Uterus (tissue), 4 donors: ENCODE data around the gene DDC. TPM values are rescaled to one million over a fixed set of nuclear protein-coding genes. Genes with fewer than 3 reads are reported as not detected.

Experiments
- DNase-seq, 2 donors: peaks; one replicate each; pipeline ENCODE4 v3.0.0-alpha.2; 2019 to 2020
- H3K27ac ChIP-seq, 2 donors: fragments of 200-600 bp; sonication (generic); 1 replicate in 1 of 2; 2 replicates in 1 of 2; pipeline ENCODE4 v1.5.1; 2016 to 2018
- H3K27me3 ChIP-seq, 2 donors: fragments of 200-600 bp; sonication (generic); one replicate each; pipeline ENCODE4 v1.5.1; 2018 to 2019; ENCODE audit warnings: control low read depth in 1 of 2
- H3K36me3 ChIP-seq, 2 donors: fragments of 200-600 bp; sonication (generic); one replicate each; pipeline ENCODE4 v1.5.1; 2019; ENCODE audit warnings: control low read depth in 1 of 2
- H3K4me1 ChIP-seq, 2 donors: fragments of 200-600 bp; sonication (generic); one replicate each; pipeline ENCODE4 v1.5.1; 2018 to 2019; ENCODE audit warnings: control low read depth in 1 of 2
- H3K4me3 ChIP-seq, 2 donors: fragments of 200-600 bp; sonication (generic); 1 replicate in 1 of 2; 2 replicates in 1 of 2; pipeline ENCODE4 v1.5.1; 2018 to 2019; ENCODE audit warnings: mild to moderate bottlenecking in 1 of 2
- H3K9me3 ChIP-seq, 2 donors: fragments of 200-600 bp; sonication (generic); one replicate each; pipeline ENCODE4 v1.5.1; 2019; ENCODE audit warnings: control low read depth in 1 of 2
- CTCF ChIP-seq, 4 experiments: fragments of 200-600 bp in 2 of 4; fragments of 450-650 bp in 2 of 4; sonication (generic) in 2 of 4; IDR thresholded peaks; one replicate each; pipeline ENCODE4 v1.5.1; 2016 to 2019; ENCODE audit warnings: antibody characterized with exemption in 4 of 4, mild to moderate bottlenecking in 2 of 4, moderate library complexity in 1 of 4
- POLR2A ChIP-seq, 2 donors: fragments of 450-650 bp; IDR thresholded peaks; one replicate each; pipeline ENCODE4 v1.6.1; 2016; ENCODE audit warnings: antibody characterized with exemption in 2 of 2, mild to moderate bottlenecking in 1 of 2, moderate library complexity in 1 of 2
- intact Hi-C: fragments of 100-400 bp; cut with DNase I; formaldehyde crosslinking; loops from one replicate; pipeline ENCODE4 v1.15.1; 2023; ENCODE audit warnings: low total_unique reads
- total RNA-seq, 4 donors: library from RNA; depleted of rRNA in 3 of 4; stranded (reverse); fragments of >200 nt in 3 of 4; gene quantifications; one replicate each; pipeline versions ENCODE4 v1.1.0 to v1.2.4, GENCODE V29; 2014 to 2023
- donor health status: DM: yes; HTN: yes; CAD: no.

The DDC gene
- total RNA-seq, 4 donors from 2014 or later, result not detected

GRCh38 chr7:50504646-50505546 is 60.3 kb downstream of the DDC start:
- H3K27ac ChIP-seq, result no peak overlapping the region
- intact Hi-C loops, result loop anchor here (10.0 kb wide), 1 partner anchor 150 kb away; no protein-coding TSS in a partner anchor
- H3K9me3 ChIP-seq, result no peaks in the 10 kb centered on the region
- no peak for DNase-seq
- TF ChIP-seq CTCF (IDR thresholded peaks at IDR 0.05) (no peak), POLR2A (IDR thresholded peaks at IDR 0.05) (no peak)
- H3K27me3 ChIP-seq, result no peaks in the 10 kb centered on the region
- H3K36me3 ChIP-seq, result no peaks in the 10 kb centered on the region
- no peak overlapping the region for H3K4me3 ChIP-seq
- peaks cover 11 to 15% of the 10 kb centered on the region in 2 donors for H3K4me1 ChIP-seq

- H3K9me3 ChIP-seq, result no peaks in the 10 kb centered on the region
- H3K27ac ChIP-seq, result peak overlapping the region; percentile 80 to 93
- no peak for TF ChIP-seq CTCF (IDR thresholded peaks at IDR 0.05)
- TF ChIP-seq POLR2A (IDR thresholded peaks at IDR 0.05), result no peak
- intact Hi-C loops, result loop anchor here (10.0 kb wide), 1 partner anchor 152 kb away; no protein-coding TSS in a partner anchor
- H3K27me3 ChIP-seq, result no peaks in the 10 kb centered on the region
- H3K4me3 ChIP-seq, result no peak overlapping the region
- DNase-seq, result peak in 1 of 2 donors; percentile 35
- H3K4me1 ChIP-seq, result peaks cover 11 to 15% of the 10 kb centered on the region in 2 donors
- no peaks in the 10 kb centered on the region for H3K36me3 ChIP-seq
These were observed 62.3 kb downstream of the DDC start for GRCh38 chr7:50502947-50503346.

- Histone ChIP-seq H3K9me3 (no peaks in the 10 kb centered on the region), H3K27ac (peak overlapping the region; percentile 80 to 93), H3K4me3 (no peak overlapping the region), H3K27me3 (no peaks in the 10 kb centered on the region), H3K36me3 (no peaks in the 10 kb centered on the region), H3K4me1 (peaks cover 14 to 15% of the 10 kb centered on the region in 2 donors)
- peak; percentile 85 to 92 for DNase-seq
- TF ChIP-seq POLR2A (IDR thresholded peaks at IDR 0.05), result no peak
- no peak for TF ChIP-seq CTCF (IDR thresholded peaks at IDR 0.05)
- intact Hi-C loops, result loop anchor here (10.0 kb wide), 1 partner anchor 153 kb away; no protein-coding TSS in a partner anchor
These were observed 63.1 kb downstream of the DDC start for GRCh38 chr7:50502001-50502684.

- no peaks in the 10 kb centered on the region for H3K27me3 ChIP-seq
- no peak overlapping the region for H3K27ac ChIP-seq
- DNase-seq, result no peak
- TF ChIP-seq CTCF (IDR thresholded peaks at IDR 0.05) (no peak), POLR2A (IDR thresholded peaks at IDR 0.05) (no peak)
- H3K4me1 ChIP-seq, result peaks cover 14 to 15% of the 10 kb centered on the region in 2 donors
- no peak overlapping the region for H3K4me3 ChIP-seq
- H3K9me3 ChIP-seq, result no peaks in the 10 kb centered on the region
- intact Hi-C loops, result no loop called here
- no peaks in the 10 kb centered on the region for H3K36me3 ChIP-seq
These were observed 66.1 kb downstream of the DDC start for GRCh38 chr7:50499092-50499491.

GRCh38 chr7:50497968-50498367 is 67.2 kb downstream of the DDC start:
- DNase-seq, result peak; percentile 57 to 80
- H3K27ac ChIP-seq, result peak overlapping the region; percentile 51 to 60

More at GRCh38 chr7:50497968-50498367, 67.2 kb downstream of the DDC start:
- H3K4me1 ChIP-seq, result peaks cover 6 to 12% of the 10 kb centered on the region in 2 donors
- H3K9me3 ChIP-seq, result no peaks in the 10 kb centered on the region
- intact Hi-C loops, result no loop called here
- no peaks in the 10 kb centered on the region for H3K27me3 ChIP-seq
- no peaks in the 10 kb centered on the region for H3K36me3 ChIP-seq
- no peak for TF ChIP-seq POLR2A (IDR thresholded peaks at IDR 0.05)
- TF ChIP-seq CTCF (IDR thresholded peaks at IDR 0.05), result no peak
- no peak overlapping the region for H3K4me3 ChIP-seq
